NCI-H2081 treated with DMSO at 0.1 percent for 48 hours (cell line): ENCODE results near the gene RPS6KC1.

Source experiments
- DNase-seq: peaks from one replicate; lab custom pipeline; 2025; lab: John Stamatoyannopoulos, UW

Gene RPS6KC1

GRCh38 chr1:213242883-213243282 lies 191.8 kb downstream of the RPS6KC1 start:
- no peak for DNase-seq

GRCh38 chr1:213244664-213245091 lies 193.6 kb downstream of the RPS6KC1 start:
- DNase-seq, result peak; percentile 81

DNA sequence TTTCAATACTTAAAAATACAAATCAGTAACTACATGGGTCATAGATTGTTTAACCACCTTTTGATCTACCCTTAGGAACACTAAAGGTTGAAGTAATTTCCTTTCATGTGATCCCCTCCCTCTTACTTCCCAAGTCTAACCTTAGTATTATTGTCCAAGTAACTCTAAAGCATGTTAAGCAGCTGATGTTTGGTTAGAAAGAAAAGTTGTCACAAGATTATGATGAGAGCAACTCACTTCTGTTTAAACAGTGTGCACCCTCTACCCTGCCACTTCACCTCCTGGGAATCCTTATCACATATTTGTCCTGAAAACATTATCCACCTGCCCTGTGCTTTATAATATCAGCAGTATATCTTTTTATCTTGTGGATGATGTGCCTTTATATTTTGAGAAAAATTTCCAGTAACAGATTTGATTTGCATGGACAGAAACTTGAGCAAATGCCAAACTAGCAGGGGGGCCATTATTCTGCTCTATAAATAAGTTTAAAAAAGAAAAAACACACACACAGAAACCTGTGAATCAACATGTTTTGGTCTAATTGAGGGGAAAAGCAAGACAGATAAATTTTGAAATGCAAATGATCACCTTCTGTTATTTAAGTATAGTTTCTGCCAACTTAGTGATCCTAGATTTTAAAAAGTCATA lies 194.3 kb downstream of the RPS6KC1 start:
- no peak for DNase-seq

GRCh38 chr1:213247038-213247437 lies 196.0 kb downstream of the RPS6KC1 start:
- DNase-seq, result no peak

DNA sequence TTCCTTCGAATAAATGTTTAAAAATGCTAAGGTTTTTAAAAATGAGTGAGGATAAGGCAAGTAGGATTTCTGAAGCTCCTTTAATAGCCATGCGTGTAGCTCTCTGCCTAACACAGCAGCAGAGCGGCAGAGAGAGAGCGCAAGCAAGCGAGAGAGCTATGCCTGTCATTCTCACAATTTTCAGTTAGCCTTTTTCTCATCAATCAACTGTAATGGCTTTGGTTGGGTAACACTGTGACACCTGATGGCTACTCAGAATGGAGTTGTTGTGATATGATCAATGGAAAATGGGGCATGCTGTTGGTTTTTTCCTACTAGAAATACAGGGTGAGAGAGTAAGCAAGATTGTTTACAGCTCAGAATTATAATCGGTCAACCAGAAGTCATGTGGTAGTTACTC lies 198.4 kb downstream of the RPS6KC1 start:
- no peak for DNase-seq

- DNase-seq, result no peak
Measured at GRCh38 chr1:213250041-213250440, 199.0 kb downstream of the RPS6KC1 start.

DNA sequence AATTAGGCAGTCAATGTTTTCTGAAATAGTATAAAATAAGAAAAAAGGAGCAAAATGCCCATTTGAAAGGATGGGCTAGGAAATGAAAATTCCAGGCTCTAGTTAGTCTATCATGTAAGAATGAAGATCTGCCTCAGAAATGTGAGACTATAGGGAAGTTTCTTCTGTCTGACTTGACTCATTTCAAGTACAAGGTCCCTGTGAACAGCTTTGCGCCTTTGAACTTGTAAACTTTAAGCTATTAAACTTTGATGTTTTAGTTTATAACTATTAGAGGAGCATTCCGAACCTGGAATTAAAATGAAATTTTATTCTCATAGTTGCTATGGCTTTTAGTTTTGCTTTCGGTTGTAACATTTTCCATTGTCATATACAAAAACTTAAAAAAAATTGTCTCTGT lies 199.4 kb downstream of the RPS6KC1 start:
- no peak for DNase-seq

DNA sequence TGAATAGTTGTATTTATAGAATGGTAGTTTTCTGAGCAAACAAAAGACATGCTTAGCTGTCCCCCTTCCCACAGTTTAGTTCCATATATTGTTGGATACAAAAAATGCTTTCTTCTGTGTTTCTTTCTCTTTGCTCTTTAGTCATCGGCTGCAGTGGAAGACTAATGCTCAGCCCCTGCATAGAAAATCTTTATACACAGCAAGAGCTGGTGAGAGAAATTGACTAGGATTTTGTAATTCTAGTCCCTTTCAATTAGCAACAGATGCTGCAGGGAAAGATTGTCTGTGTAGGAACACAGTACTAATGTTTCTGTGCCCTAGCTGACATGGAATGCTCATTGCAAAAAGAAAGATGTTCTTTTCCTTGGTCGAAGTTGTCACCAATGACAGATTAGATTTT lies 200.9 kb downstream of the RPS6KC1 start:
- no peak for DNase-seq

GRCh38 chr1:213256438-213257087 lies 205.5 kb downstream of the RPS6KC1 start:
- no peak for DNase-seq

GRCh38 chr1:213260311-213261075 lies 209.5 kb downstream of the RPS6KC1 start:
- DNase-seq, result no peak

DNA sequence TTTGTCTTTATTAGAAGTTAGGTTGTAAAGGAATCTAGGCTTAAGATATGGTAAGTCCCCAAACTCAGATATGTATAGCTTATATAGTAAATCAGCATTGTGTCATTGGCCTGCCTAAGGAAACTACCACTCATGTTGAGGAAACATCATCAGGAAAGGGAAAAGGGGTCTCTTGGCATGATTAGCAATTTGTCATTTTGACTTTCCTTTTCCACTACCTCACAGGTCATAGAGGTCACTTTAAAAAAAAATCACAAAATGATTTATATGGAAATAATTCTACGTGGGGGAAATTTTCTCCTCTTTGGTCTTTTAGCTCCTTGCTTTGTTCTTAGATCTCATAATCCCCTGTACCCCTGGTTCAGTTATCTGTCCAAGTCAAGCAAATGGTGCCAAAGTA lies 213.5 kb downstream of the RPS6KC1 start:
- DNase-seq, result no peak

GRCh38 chr1:213266983-213267772 lies 216.1 kb downstream of the RPS6KC1 start:
- DNase-seq, result no peak

DNA sequence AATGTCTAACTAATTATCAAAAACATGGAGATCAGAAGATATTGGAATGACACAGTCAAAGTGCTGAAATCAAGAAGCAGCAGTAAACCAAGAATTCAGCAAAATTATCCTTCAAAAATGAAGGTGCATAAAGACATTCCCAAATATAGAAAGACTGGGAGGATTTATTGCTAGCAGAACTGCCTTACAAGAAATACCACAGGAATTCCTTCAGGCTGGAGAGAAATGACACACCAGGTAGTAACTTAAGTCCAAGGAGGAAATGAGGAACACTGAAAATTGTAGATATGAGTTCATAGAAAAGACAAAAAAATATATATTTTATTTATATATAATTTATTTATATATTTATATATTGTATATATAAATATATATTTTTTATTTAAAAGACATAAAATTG lies 217.2 kb downstream of the RPS6KC1 start:
- DNase-seq, result no peak

DNA sequence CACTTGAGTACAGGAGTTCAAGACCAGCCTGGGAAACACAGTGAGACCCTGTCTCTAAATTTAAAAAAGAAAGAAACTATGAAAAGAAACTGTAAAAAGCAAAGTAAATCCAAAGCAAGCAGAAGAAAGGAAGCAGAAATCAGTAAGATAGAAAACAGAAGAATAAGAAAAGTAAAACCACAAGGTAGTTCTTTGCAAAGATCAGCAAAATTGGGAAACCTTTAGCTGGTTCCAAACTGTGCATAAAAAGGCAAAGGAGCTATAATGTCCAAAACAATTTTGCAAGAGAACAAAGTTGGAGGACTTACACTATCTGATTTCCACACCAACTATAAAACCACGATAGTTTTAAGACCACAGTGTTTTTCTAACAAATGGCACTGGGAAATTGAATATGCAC lies 218.8 kb downstream of the RPS6KC1 start:
- no peak for DNase-seq

DNA sequence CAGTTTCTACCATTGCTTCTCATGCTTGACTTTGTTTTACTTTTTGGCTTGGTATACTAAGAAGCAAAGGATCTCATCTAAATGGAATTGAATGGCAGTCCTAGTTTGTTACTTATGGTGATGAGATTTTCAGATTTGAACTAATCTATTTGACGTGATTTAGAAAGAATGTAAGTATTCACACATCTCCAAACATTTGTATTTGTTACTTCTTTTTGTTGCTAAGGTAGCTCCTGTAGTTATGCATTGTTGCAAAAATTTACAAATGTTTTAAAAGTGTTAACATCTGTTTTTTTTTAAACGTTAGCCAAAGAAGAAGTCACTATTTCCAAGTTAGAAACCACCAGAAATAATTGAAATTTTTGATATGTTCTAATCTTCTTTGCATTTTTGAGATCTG lies 222.5 kb downstream of the RPS6KC1 start:
- DNase-seq, result no peak

DNA sequence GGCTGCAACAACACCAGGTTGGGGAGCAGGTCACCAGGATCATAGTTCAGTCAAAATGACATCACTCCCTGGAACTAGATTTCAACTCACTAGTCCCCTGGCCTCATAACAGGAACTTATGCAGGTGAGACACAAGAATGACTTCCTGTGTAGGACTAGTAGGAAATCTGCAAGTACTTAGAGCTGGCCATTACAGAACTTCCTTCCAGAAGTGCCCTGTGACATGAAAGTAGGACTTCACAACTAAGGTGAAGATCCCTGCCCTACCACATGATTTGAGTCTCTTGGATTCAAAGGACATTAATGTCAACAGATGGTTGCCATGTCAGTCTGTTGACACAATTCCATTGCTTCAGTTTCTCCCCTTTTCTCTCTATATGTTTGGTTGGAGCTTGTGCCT lies 223.1 kb downstream of the RPS6KC1 start:
- no peak for DNase-seq

GRCh38 chr1:213275293-213275692 lies 224.3 kb downstream of the RPS6KC1 start:
- no peak for DNase-seq

- DNase-seq, result no peak
Measured at GRCh38 chr1:213276236-213276635, 225.2 kb downstream of the RPS6KC1 start.

GRCh38 chr1:213277036-213277435 lies 226.0 kb downstream of the RPS6KC1 start:
- no peak for DNase-seq

DNA sequence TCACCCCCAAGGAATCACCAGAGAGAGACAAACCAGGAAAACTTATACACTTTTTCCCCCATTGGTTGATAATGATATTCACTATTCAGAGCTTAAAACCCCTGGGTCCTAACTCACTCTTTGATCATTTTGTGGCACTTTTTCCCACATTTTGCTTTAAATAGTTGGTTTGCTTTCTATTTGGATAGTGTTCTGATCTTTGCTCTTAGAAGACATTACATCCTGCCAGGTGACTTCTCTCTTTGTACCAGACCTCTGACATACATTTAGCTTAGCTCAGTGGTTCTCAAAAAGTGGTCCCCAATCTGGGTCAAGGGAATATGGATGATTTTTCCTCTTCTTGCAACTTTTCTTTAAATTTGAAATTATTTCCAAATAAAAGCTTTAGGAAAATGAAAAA lies 228.4 kb downstream of the RPS6KC1 start:
- DNase-seq, result no peak

GRCh38 chr1:213281640-213282301 lies 230.7 kb downstream of the RPS6KC1 start:
- DNase-seq, result no peak

- no peak for DNase-seq
Measured at GRCh38 chr1:213284626-213285025, 233.6 kb downstream of the RPS6KC1 start.
